NCI-H526 (cell line): ENCODE data around the gene COL8A2.

ENCODE experiments used
- DNase-seq, 2 experiments: peaks; one replicate each; lab custom pipeline; 2025; lab: John Stamatoyannopoulos, UW

Gene COL8A2

DNA sequence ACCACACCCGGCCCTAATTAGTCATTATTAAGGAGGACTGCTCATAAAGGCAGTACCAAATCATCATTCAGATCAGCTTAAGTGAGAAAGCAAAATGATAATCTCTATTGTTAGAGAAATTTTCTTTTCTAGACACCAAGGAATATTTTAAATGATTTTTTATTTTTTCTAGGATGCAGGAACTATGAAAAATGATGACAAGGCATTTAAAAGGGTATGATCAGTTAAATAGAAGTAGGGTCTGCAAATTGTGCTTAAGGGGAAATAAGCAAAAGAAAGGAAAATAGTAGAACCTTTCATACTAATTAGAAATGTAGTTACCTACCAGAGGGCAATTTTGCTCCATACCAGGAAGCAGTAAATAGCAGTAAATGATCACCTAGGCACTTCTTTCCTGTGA is 62.7 kb downstream of the COL8A2 start:
- no peak for DNase-seq

DNA sequence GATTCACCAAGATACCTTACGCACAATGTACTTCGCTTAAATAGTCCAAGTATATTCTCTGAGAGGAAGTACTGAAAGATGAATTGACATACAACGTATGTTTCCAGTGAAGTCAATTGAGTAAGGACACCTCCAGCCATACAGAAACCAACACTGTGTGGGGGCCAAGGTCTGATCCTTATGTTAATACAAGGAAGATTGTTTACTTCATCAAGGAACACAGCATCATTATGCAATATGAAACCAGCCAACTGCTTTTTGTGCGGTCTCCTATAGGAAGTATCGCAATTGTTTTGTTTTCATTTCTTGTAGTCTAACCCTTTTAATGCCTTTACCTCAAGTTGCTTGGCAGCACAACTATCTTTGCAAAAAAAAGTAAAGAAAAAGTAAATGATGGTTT is 69.3 kb downstream of the COL8A2 start:
- DNase-seq = no peak

DNA sequence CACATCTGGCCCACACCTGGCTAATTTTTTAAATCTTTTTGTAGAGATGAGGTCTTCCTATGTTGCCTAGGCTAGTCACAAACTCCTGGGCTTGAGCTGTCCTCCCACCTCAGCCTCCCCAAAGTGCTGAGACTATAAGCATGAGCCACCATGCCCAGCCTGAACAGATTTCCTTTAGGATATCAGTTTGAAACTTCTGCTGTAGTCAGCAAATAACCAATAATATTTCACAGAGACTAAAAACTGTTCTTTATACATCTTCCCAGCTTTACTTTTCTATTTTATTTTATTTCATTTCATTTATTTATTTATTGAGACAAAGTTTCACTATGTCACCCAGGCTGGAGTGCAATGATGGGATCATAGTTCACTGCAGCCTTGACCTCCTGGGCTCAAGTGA is 71.0 kb downstream of the COL8A2 start:
- DNase-seq = no peak

DNA sequence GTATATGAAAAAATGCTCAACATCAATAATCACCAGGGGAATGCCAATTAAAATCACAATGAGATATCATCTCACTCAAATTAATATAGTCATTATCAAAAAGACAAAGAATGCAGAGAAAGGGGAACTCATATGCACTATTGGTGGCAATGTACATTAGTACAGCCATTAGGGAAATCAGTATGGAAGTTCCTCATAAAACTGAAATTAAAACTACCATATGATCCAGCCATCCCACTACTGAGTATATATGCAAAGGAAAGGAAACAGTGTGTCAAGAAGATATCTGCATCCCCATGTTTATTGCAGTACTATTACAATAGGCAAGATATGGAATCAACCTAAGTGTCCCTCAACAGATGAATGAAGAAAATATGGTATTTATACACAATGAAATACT is 73.2 kb downstream of the COL8A2 start:
- DNase-seq = no peak
